H4 (cell line): ENCODE results near the gene SPC25. TPM values are rescaled to one million over a fixed set of nuclear protein-coding genes. Genes with fewer than 3 reads are reported as not detected.
A peak's percentile ranks its signal among the peaks of the same experiment; 100 is the strongest.
"Not testable (repeated sequence)": the region's sequence is repeated elsewhere in the genome, so short reads cannot be mapped to it uniquely, and the experiment has no call there.

Experiments
- DNase-seq: peaks from one replicate; pipeline ENCODE4 v3.0.0-alpha.2; 2015; ENCODE audit warnings: low spot score
- total RNA-seq: library from RNA; depleted of rRNA; stranded (reverse); fragments of >200 nt; shearing (Covaris generic); gene quantifications from 2 replicates; pipeline ENCODE4 v1.2.3, GENCODE V29; 2014

Gene SPC25
- total RNA-seq, 1 experiment from 2014 or later, result 31.9 TPM

GRCh38 chr2:168901003-168901402 lies 10.8 kb upstream of the SPC25 start, which contains the start of gene G6PC2:
Gene G6PC2 (plus strand): TSS chr2:168901291. CDS start chr2:168901332, 41 bp downstream.
- no peak for DNase-seq

GRCh38 chr2:168897449-168897848 lies 7.2 kb upstream of the SPC25 start:
- no peak for DNase-seq

GRCh38 chr2:168896783-168897182 lies 6.6 kb upstream of the SPC25 start:
- no peak for DNase-seq

GRCh38 chr2:168895771-168896170 lies 5.5 kb upstream of the SPC25 start:
- no peak for DNase-seq

GRCh38 chr2:168894720-168895119 lies 4.5 kb upstream of the SPC25 start:
- no peak for DNase-seq

GRCh38 chr2:168894101-168894500 lies 3.9 kb upstream of the SPC25 start:
- DNase-seq, result no peak

- no peak for DNase-seq
These were observed 2.1 kb upstream of the SPC25 start for GRCh38 chr2:168892327-168892726.

- no peak for DNase-seq
These were observed 610 bp downstream of the SPC25 start for GRCh38 chr2:168889635-168890005.

GRCh38 chr2:168884975-168885374 lies 5.3 kb downstream of the SPC25 start:
- no peak for DNase-seq

- DNase-seq, result not testable (repeated sequence)
These were observed 8.1 kb downstream of the SPC25 start for GRCh38 chr2:168882163-168882562.

- no peak for DNase-seq
These were observed 15.7 kb downstream of the SPC25 start for GRCh38 chr2:168874368-168875054.

GRCh38 chr2:168870824-168871223 lies 19.4 kb downstream of the SPC25 start:
- not testable (repeated sequence) for DNase-seq

GRCh38 chr2:168870369-168870768 lies 19.9 kb downstream of the SPC25 start:
- DNase-seq, result not testable (repeated sequence)

- DNase-seq, result not testable (repeated sequence)
These were observed 23.1 kb downstream of the SPC25 start for GRCh38 chr2:168867164-168867563.

- no peak for DNase-seq
These were observed 32.1 kb downstream of the SPC25 start for GRCh38 chr2:168858146-168858545.

- no peak for DNase-seq
These were observed 34.6 kb downstream of the SPC25 start for GRCh38 chr2:168855601-168856000.

GRCh38 chr2:168854651-168855050 lies 35.6 kb downstream of the SPC25 start:
- no peak for DNase-seq

GRCh38 chr2:168853471-168853870 lies 36.8 kb downstream of the SPC25 start:
- no peak for DNase-seq

- no peak for DNase-seq
These were observed 37.7 kb downstream of the SPC25 start for GRCh38 chr2:168852481-168852880.

GRCh38 chr2:168851674-168852320 lies 38.4 kb downstream of the SPC25 start:
- peak; percentile 40 for DNase-seq

GRCh38 chr2:168850846-168851245 lies 39.4 kb downstream of the SPC25 start:
- no peak for DNase-seq

GRCh38 chr2:168849610-168850009 lies 40.6 kb downstream of the SPC25 start:
- DNase-seq, result peak; percentile 63

- no peak for DNase-seq
These were observed 42.0 kb downstream of the SPC25 start for GRCh38 chr2:168848225-168848624.
